CD14-positive monocyte (primary cell): ENCODE results near the gene SLC43A2. TPM values are rescaled to one million over a fixed set of nuclear protein-coding genes. Genes with fewer than 3 reads are reported as not detected.

Experiments used
- DNase-seq, 3 donors: peaks; one replicate each; pipeline ENCODE4 v3.0.0-alpha.2; 2011 to 2022
- H2AFZ ChIP-seq: 2 replicates; pipeline ENCODE4 v1.6.0; 2012; ENCODE audit warnings: mild to moderate bottlenecking, low read depth, low read length, inconsistent platforms; ENCODE audit not compliant: insufficient read depth, poor library complexity, severe bottlenecking
- H3K27ac ChIP-seq, 2 donors: 1 replicate in 1 of 2; 2 replicates in 1 of 2; pipeline ENCODE4 v1.5.1; 2012 to 2013; ENCODE audit warnings: low read length in 2 of 2, control low read depth in 1 of 2, inconsistent platforms in 1 of 2, low read depth in 1 of 2, mild to moderate bottlenecking in 1 of 2
- H3K27me3 ChIP-seq, 2 donors: one replicate each; pipeline versions ENCODE4 v1.6.0 to v1.6.1; 2011 to 2013; ENCODE audit warnings: low read length in 2 of 2; ENCODE audit not compliant: control insufficient read depth in 2 of 2, insufficient read depth in 2 of 2
- H3K36me3 ChIP-seq, 2 donors: replicated peaks in 1 of 2; 1 replicate in 1 of 2; 2 replicates in 1 of 2; pipeline versions ENCODE4 v1.5.1 to v1.6.1; 2012 to 2013; ENCODE audit warnings: low read length in 2 of 2, control low read depth in 1 of 2, inconsistent platforms in 1 of 2, mild to moderate bottlenecking in 1 of 2; ENCODE audit not compliant: insufficient read depth in 2 of 2, control insufficient read depth in 1 of 2
- H3K4me1 ChIP-seq, 2 donors: 1 replicate in 1 of 2; 2 replicates in 1 of 2; pipeline versions ENCODE4 v1.5.1 to v1.6.1; 2012 to 2013; ENCODE audit warnings: low read length in 2 of 2, control low read depth in 1 of 2, inconsistent platforms in 1 of 2, mild to moderate bottlenecking in 1 of 2, moderate library complexity in 1 of 2; ENCODE audit not compliant: insufficient read depth in 2 of 2, control insufficient read depth in 1 of 2
- H3K4me2 ChIP-seq: replicated peaks from 2 replicates; pipeline ENCODE3; 2012; ENCODE audit warnings: low read length, moderate library complexity, mild to moderate bottlenecking; ENCODE audit not compliant: poor library complexity, severe bottlenecking; ENCODE audit errors: extremely low read depth
- H3K4me3 ChIP-seq, 3 experiments: fragments of 200-600 bp in 1 of 3; sonication (generic) in 1 of 3; replicated peaks in 1 of 3; 1 replicate in 2 of 3; 2 replicates in 1 of 3; pipeline ENCODE4 v1.5.1; 2011 to 2013; ENCODE audit warnings: low read length in 3 of 3, mild to moderate bottlenecking in 3 of 3, control low read depth in 2 of 3, low read depth in 2 of 3, inconsistent platforms in 1 of 3, moderate library complexity in 1 of 3
- H3K79me2 ChIP-seq: 2 replicates; pipeline ENCODE4 v1.6.0; 2012; ENCODE audit warnings: mild to moderate bottlenecking, control low read depth, inconsistent platforms, low read length, moderate library complexity; ENCODE audit not compliant: insufficient read depth
- H3K9ac ChIP-seq: 2 replicates; pipeline ENCODE4 v1.6.0; 2017; ENCODE audit warnings: low read length, mild to moderate bottlenecking; ENCODE audit not compliant: insufficient read depth, poor library complexity, severe bottlenecking
- H3K9me3 ChIP-seq, 2 donors: replicated peaks in 1 of 2; 1 replicate in 1 of 2; 2 replicates in 1 of 2; pipeline versions ENCODE4 v1.5.1 to v1.6.1; 2012 to 2013; ENCODE audit warnings: low read length in 2 of 2, control low read depth in 1 of 2; ENCODE audit not compliant: control insufficient read depth in 1 of 2, insufficient read depth in 1 of 2
- H4K20me1 ChIP-seq: 2 replicates; pipeline ENCODE4 v1.6.0; 2012; ENCODE audit warnings: mild to moderate bottlenecking, low read length, control low read depth, moderate library complexity; ENCODE audit not compliant: insufficient read depth
- H3K27ac Mint-ChIP-seq, 7 donors: one replicate each; pipeline ENCODE4 v1.8.0; 2020; ENCODE audit warnings: mild to moderate bottlenecking in 7 of 7, mixed read lengths in 7 of 7, moderate library complexity in 6 of 7, inconsistent platforms in 2 of 7
- H3K27me3 Mint-ChIP-seq, 3 donors: one replicate each; pipeline ENCODE4 v1.8.0; 2021 to 2022; ENCODE audit warnings: low read depth in 3 of 3, mild to moderate bottlenecking in 3 of 3, mixed read lengths in 3 of 3, moderate library complexity in 3 of 3, inconsistent platforms in 1 of 3
- H3K36me3 Mint-ChIP-seq, 2 donors: one replicate each; pipeline ENCODE4 v1.8.0; 2020; ENCODE audit warnings: mixed read lengths in 2 of 2, inconsistent platforms in 1 of 2, mild to moderate bottlenecking in 1 of 2
- H3K4me1 Mint-ChIP-seq: one replicate; pipeline ENCODE4 v1.8.0; 2020; ENCODE audit warnings: mild to moderate bottlenecking, mixed read lengths
- H3K4me3 Mint-ChIP-seq, 2 donors: one replicate each; pipeline ENCODE4 v1.8.0; 2020; ENCODE audit warnings: mild to moderate bottlenecking in 2 of 2, mixed read lengths in 2 of 2, moderate library complexity in 1 of 2
- H3K9me3 Mint-ChIP-seq, 7 donors: one replicate each; pipeline ENCODE4 v1.8.0; 2020 to 2022; ENCODE audit warnings: mixed read lengths in 7 of 7, mild to moderate bottlenecking in 6 of 7, moderate library complexity in 6 of 7, inconsistent platforms in 2 of 7
- CTCF ChIP-seq: fragments of 200-600 bp; IDR thresholded peaks from one replicate; pipeline ENCODE4 v1.8.0; 2022; ENCODE audit warnings: antibody characterized with exemption, mild to moderate bottlenecking
- WGBS: methylation state at CpG from one replicate; pipeline ENCODE4 v1.1.5; 2013; ENCODE audit warnings: missing lambda C conversion rate; ENCODE audit not compliant: insufficient coverage; 5-methylcytosine and 5-hydroxymethylcytosine counted together
- intact Hi-C, 2 donors: fragments of 100-400 bp; cut with micrococcal nuclease; formaldehyde crosslinking; loops; one replicate each; pipeline versions ENCODE4 v1.15.0 to v1.15.1; 2023
- polyA plus RNA-seq, 3 donors: library from polyadenylated mRNA; depleted of rRNA in 1 of 3; unstranded in 2 of 3; stranded (reverse) in 1 of 3; fragments of 300-500 nt in 2 of 3; fragments of >200 nt in 1 of 3; fragmentation: Illumina TruSeq in 2 of 3; gene quantifications; 1 replicate in 2 of 3; 2 replicates in 1 of 3; pipeline ENCODE4 v1.2.3, GENCODE V29; 2012 to 2021

SLC43A2 gene
- polyA plus RNA-seq, 3 donors: 115 to 151 (median 117) TPM

DNA sequence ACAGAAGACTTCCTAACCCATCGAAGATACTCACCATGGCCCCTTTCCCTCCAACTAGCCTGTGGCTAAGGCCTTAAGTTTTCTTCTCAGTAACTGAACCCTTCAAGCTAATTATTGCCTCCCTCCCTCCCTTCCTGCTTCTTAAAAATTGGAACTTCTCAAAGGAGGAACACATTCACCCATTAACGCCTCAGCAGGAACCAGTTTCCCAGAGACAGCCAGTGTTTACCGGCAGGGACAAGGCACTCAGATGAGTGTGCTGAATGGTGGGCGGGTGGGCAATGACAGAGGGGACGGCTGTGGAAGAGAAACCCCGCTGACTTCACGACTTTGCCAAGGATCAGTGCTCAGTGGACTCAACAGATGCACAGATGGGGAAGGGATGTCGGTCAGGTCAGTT lies 86.3 kb downstream of the SLC43A2 start:
- H3K4me3 ChIP-seq: no peak overlapping the region
- WGBS: 95% methylated on average over 7 of the region's 8 CpGs
- peaks cover 91 to 99% of the 10 kb centered on the region in 2 donors for H3K36me3 ChIP-seq
- H3K27ac Mint-ChIP-seq: peak overlapping the region in 2 of 7 donors; percentile 49 to 70
- H3K4me3 Mint-ChIP-seq: no peak overlapping the region
- peaks cover 42% of the 10 kb centered on the region for H4K20me1 ChIP-seq
- no peak overlapping the region for H3K27ac ChIP-seq
- TF ChIP-seq CTCF: no peak
- intact Hi-C loops: no loop called here
- H3K9me3 ChIP-seq: no peaks in the 10 kb centered on the region
- no peaks in the 10 kb centered on the region for H3K4me1 Mint-ChIP-seq
- DNase-seq: no peak
- no peaks in the 10 kb centered on the region for H3K9me3 Mint-ChIP-seq
- no peak overlapping the region for H2AFZ ChIP-seq
- peaks cover 87 to 97% of the 10 kb centered on the region in 2 donors for H3K36me3 Mint-ChIP-seq
- H3K79me2 ChIP-seq: no peaks in the 10 kb centered on the region
- no peak overlapping the region for H3K9ac ChIP-seq
- H3K4me2 ChIP-seq: no peak overlapping the region
- H3K27me3 Mint-ChIP-seq: no peaks in the 10 kb centered on the region
- no peaks in the 10 kb centered on the region for H3K4me1 ChIP-seq
- H3K27me3 ChIP-seq: no peaks in the 10 kb centered on the region

DNA sequence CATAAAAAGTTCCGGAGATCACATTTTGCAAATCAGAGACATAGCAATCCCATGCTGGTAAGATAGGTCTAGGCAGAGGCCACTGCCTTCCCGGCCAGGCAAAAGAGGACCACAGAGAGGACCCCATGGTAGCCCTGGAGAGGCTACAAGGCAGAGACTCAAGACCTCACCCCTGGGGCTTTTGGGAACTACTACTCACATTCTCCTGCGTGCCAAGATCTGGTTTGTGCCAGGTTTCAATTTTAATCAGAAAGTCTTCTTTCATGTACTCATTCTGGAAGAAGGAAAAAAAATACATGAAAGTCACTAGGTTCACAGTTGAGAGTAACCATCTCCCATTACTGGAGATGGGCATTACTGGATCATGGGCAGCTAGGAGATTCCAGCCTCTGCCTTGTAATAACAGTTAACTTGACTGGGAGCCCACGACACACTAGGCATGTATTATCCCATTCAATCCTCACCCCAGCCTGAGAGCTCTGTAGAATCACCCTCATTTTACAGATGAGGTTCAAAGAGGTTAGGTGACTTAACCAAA lies 87.2 kb downstream of the SLC43A2 start:
- Histone ChIP-seq H3K4me3 (no peak overlapping the region), H3K27ac (no peak overlapping the region), H3K36me3 (peaks cover 84 to 99% of the 10 kb centered on the region in 2 donors), H3K4me2 (no peak overlapping the region), H3K9me3 (no peaks in the 10 kb centered on the region), H3K9ac (no peak overlapping the region), H3K27me3 (no peaks in the 10 kb centered on the region), H3K4me1 (no peaks in the 10 kb centered on the region), H2AFZ (no peak overlapping the region), H4K20me1 (peaks cover 41% of the 10 kb centered on the region), H3K79me2 (no peaks in the 10 kb centered on the region)
- no peak for TF ChIP-seq CTCF
- DNase-seq: no peak
- Mint-ChIP-seq H3K27ac (peak overlapping the region in 2 of 7 donors; percentile 24 to 33), H3K36me3 (peaks cover 84 to 97% of the 10 kb centered on the region in 2 donors), H3K9me3 (no peaks in the 10 kb centered on the region), H3K4me1 (no peaks in the 10 kb centered on the region), H3K4me3 (no peak overlapping the region), H3K27me3 (no peaks in the 10 kb centered on the region)
- intact Hi-C loops: no loop called here
- 100% methylated on average over 3 of the region's 4 CpGs for WGBS
